Activated CD8-positive, alpha-beta memory T cell treated with anti-CD3 and anti-CD28 coated beads for 36 hours (primary cell): ENCODE measurements around the gene CXorf49B. TPM values are rescaled to one million over a fixed set of nuclear protein-coding genes. Genes with fewer than 3 reads are reported as not detected.
"Not testable (repeated sequence)": the region's sequence is repeated elsewhere in the genome, so short reads cannot be mapped to it uniquely, and the experiment has no call there.

Source experiments
- CTCF ChIA-PET: fragments of 350-600 bp; sonication (Branson Sonifier 250); formaldehyde crosslinking; loops from one replicate; lab custom pipeline; 2021; ENCODE audit warnings: antibody characterized with exemption; lab: Charles Lee
- POLR2A ChIA-PET: fragments of 350-600 bp; sonication (Branson Sonifier 250); formaldehyde crosslinking; loops from one replicate; lab custom pipeline; 2021; ENCODE audit warnings: antibody characterized with exemption; lab: Charles Lee
- total RNA-seq, 2 experiments: library from RNA; stranded (reverse); gene quantifications; one replicate each; pipeline ENCODE4 v1.2.3, GENCODE V29; 2021

The CXorf49B gene
- not detected for total RNA-seq

DNA sequence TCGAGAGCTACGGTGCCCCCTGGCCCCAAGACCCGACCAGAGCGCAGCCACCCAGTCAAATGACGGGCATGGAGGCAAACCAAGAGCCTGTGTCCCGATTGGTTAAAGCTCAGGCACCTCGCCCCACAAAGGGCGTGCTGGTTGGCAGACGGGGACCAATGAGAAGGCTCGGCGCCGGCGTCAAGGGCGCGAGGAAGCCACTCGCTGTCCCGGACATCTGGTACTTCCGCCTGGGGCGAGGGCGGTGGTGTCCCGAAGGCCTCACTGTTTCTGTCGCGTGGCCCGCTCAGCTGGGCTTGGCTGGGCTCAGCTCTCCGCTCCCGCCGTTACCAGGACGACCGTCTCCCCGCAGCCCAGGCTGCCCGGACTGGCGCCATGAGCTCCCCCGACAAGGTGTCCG is at the start of gene CXorf49B:
Gene CXorf49B (plus strand): TSS at position 301 of the 400 bp plus-strand sequence. CDS start 75 bp downstream, at position 376.
- CTCF ChIA-PET, POLR2A ChIA-PET: not testable (repeated sequence)

- CTCF ChIA-PET, POLR2A ChIA-PET: not testable (repeated sequence)
Observed at GRCh38 chrX:71714064-71714463, 49.1 kb upstream of the CXorf49B start.

- CTCF ChIA-PET, POLR2A ChIA-PET: not testable (repeated sequence)
Observed at GRCh38 chrX:71715551-71715950, 47.6 kb upstream of the CXorf49B start.

DNA sequence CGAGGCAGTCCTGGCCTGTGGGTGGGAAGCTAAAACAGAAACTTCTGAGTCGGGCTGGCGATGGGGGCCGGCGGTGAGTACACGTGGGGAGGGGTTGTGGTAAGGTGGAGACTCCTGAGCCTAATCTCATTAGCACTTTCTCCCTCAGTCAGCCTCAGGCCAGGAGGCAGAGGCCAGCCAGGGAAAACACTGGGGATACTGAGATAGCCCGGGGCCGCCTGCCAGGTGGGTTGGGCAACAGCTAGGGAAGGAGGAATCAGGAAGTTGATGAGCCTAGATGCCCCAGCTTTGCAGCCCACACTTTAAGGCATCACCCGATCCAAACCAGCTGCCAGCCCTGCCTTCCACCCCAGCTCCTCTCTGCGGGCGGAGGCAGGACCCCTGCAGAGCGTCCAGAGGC is 46.8 kb upstream of the CXorf49B start:
- POLR2A ChIA-PET, CTCF ChIA-PET: not testable (repeated sequence)

DNA sequence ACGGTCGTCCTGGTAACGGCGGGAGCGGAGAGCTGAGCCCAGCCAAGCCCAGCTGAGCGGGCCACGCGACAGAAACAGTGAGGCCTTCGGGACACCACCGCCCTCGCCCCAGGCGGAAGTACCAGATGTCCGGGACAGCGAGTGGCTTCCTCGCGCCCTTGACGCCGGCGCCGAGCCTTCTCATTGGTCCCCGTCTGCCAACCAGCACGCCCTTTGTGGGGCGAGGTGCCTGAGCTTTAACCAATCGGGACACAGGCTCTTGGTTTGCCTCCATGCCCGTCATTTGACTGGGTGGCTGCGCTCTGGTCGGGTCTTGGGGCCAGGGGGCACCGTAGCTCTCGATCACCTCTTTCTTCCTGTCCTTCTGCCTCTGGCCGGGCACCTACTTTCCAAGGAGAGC is 45.0 kb upstream of the CXorf49B start, which contains the start of gene CXorf49:
Gene CXorf49 (minus strand): TSS at position 101 of the 400 bp plus-strand sequence. CDS start 134 bp downstream, outside the sequence.
- CTCF ChIA-PET, POLR2A ChIA-PET: not testable (repeated sequence)

GRCh38 chrX:71719195-71719594 is 44.0 kb upstream of the CXorf49B start:
- POLR2A ChIA-PET, CTCF ChIA-PET: not testable (repeated sequence)

DNA sequence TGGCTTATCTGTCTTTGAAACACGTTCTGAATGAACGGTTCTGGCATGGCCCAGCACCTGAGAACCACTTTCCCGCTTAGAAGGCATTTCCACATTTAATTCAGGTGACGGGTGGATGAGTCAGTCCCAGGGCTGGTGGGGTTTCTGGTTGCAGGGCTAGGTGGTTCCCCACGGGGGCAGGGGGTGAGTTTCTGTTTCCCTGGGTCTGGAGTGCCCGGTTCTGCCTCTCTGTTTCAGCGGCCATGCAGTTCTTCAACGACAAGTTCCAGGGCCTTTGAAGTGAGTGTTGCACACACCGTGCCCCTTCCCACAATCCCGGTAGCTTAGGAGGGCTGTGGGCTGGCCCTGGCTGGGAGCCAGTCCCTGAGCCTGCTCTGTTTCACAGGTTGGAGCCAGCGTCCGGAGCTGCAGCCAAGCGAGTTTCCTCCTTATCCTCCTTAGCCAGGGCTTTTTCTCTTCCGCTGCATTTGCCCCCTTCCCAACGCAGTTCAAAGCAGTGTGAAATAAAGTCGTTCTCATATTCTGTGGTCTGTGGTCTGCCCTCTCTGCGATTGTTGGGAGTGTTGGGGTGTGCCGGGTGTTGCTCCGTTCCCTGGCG is 42.8 kb upstream of the CXorf49B start:
- CTCF ChIA-PET, POLR2A ChIA-PET: not testable (repeated sequence)

DNA sequence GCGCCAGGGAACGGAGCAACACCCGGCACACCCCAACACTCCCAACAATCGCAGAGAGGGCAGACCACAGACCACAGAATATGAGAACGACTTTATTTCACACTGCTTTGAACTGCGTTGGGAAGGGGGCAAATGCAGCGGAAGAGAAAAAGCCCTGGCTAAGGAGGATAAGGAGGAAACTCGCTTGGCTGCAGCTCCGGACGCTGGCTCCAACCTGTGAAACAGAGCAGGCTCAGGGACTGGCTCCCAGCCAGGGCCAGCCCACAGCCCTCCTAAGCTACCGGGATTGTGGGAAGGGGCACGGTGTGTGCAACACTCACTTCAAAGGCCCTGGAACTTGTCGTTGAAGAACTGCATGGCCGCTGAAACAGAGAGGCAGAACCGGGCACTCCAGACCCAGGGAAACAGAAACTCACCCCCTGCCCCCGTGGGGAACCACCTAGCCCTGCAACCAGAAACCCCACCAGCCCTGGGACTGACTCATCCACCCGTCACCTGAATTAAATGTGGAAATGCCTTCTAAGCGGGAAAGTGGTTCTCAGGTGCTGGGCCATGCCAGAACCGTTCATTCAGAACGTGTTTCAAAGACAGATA is 2.4 kb upstream of the CXorf49B start:
- CTCF ChIA-PET, POLR2A ChIA-PET: not testable (repeated sequence)

DNA sequence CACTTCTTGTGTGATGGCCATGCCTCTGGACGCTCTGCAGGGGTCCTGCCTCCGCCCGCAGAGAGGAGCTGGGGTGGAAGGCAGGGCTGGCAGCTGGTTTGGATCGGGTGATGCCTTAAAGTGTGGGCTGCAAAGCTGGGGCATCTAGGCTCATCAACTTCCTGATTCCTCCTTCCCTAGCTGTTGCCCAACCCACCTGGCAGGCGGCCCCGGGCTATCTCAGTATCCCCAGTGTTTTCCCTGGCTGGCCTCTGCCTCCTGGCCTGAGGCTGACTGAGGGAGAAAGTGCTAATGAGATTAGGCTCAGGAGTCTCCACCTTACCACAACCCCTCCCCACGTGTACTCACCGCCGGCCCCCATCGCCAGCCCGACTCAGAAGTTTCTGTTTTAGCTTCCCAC is 1.7 kb downstream of the CXorf49B start:
- CTCF ChIA-PET, POLR2A ChIA-PET: not testable (repeated sequence)

DNA sequence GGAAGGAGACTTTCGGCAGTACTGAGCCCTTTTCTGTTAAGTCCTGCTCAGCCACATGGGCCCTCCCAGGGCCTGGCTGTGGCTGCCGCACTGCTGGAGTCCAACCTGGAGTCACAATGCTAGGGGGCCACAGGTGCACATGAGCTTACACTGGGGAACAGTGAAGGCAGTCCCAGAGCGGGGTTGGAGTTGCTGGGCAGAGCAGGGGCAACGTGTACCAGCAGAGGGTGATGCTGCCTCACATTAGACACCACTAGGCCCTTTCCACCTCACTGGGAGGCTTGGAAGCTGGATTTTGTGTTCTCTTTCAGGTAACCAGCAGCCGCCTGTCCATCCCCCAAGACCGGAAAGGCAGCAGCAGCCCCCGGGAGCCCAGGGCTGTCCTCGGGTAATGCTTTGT is 2.5 kb downstream of the CXorf49B start:
- POLR2A ChIA-PET, CTCF ChIA-PET: not testable (repeated sequence)

DNA sequence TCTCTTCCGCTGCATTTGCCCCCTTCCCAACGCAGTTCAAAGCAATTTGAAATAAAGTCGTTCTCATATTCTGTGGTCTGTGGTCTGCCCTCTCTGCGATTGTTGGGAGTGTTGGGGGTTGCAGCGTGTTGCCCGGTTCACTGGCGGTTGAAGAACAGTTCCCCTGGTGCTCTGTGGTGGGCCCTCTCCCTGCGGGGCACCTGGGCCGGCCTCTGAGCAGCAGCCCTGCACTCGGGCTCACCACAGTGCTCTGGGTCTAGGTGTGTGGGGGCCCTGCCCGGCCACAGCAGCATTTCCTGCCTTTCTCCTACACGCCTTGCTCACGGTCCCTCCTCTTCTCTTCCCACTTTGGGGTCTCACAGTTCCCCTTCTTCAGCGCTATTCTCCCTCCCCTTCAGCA is 4.0 kb downstream of the CXorf49B start:
- POLR2A ChIA-PET, CTCF ChIA-PET: not testable (repeated sequence)

DNA sequence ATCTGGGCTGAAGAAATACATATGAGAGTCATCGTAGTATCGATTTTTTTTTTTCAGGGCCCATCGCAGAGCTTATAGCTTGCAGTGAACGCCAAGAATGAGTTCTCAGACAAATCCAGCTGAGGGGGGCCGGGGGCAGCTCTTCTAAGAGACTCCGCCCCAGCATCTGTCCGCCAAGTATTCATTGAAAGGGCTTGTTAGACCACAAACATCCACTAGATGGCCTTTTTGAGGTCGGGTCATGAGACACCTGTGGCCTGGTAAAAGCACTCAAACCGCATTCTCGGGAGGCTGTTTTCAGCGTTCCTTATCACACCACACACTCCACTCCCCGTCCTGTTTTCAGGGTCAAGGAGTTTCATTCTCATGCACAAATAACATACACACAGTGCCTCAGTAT is 15.2 kb downstream of the CXorf49B start:
- POLR2A ChIA-PET: not testable (repeated sequence)

DNA sequence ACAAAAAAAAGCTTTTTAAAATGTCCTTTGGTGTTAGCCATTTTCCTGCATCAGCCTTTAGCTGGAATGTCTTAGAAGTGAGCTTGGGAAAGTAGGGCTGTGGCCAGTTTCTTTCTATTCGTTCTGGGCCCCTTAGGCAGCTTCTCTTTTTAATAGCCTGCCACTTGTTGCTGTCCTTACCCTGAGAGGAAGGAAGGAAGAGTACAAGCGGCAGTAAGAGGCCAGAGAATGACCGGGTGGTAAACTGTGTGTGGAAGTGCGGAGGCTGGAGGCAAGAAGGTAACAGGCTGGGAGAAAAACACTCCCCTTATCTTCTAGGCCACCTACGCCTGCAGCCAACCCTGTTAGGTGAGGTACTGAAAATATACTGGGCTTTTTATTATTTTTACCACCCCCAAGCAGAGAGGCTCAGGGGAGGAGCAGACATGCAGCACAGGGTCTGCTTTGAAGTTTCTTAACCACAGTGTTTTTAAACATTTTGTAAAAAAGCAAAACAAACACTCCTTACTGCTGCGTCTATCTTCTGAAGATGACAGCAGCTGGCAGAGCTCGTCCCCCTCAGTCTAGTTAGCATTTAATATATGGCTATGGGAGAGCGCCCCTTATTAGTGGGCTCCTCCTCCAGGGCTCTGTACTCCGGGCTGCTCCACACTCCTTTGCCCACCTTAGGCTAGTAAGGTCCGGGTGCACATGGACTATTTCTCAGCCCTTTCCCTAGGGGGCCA is 19.2 kb downstream of the CXorf49B start:
- POLR2A ChIA-PET, CTCF ChIA-PET: not testable (repeated sequence)

More for the DNA sequence above, 15.2 kb downstream of the CXorf49B start:
- CTCF ChIA-PET: not testable (repeated sequence)

DNA sequence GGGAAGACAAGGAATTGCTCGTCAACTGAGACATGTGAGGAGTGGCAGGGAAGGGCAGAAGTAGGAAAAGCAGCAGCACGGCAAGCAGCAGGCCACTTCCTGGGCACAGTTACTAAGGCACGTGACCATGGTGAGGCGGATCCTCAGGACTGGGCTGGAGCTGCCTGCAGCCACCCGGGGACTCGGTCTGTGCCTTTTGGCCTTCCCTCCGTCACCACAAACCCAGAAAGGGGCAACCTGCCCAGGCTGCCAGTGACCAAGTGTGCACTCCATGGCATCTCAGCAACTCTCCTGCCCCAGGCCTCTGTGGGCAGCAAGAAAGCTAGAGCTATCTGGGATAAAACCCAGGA is 19.8 kb downstream of the CXorf49B start:
- POLR2A ChIA-PET, CTCF ChIA-PET: not testable (repeated sequence)

- POLR2A ChIA-PET: not testable (repeated sequence)
Observed at GRCh38 chrX:71783569-71784347, 20.6 kb downstream of the CXorf49B start.

DNA sequence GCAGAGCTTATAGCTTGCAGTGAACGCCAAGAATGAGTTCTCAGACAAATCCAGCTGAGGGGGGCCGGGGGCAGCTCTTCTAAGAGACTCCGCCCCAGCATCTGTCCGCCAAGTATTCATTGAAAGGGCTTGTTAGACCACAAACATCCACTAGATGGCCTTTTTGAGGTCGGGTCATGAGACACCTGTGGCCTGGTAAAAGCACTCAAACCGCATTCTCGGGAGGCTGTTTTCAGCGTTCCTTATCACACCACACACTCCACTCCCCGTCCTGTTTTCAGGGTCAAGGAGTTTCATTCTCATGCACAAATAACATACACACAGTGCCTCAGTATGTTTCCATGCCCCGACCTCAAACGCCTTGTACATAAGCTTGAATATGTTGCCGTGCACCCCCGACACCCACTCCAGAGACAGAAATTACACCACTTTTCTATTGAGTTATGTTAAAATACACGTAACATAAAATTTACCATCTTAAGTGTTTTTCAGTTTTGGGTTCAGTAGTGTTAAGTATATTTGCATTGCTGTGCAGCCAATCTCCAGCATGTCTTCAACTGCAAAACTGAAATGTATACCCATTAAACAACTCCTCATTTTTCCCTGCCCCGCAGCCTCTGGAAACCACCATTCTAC is 21.3 kb downstream of the CXorf49B start:
- POLR2A ChIA-PET, CTCF ChIA-PET: not testable (repeated sequence)

More at GRCh38 chrX:71783569-71784347, 20.6 kb downstream of the CXorf49B start:
- CTCF ChIA-PET: not testable (repeated sequence)

GRCh38 chrX:71806450-71806849 is 43.3 kb downstream of the CXorf49B start:
- POLR2A ChIA-PET, CTCF ChIA-PET: not testable (repeated sequence)

DNA sequence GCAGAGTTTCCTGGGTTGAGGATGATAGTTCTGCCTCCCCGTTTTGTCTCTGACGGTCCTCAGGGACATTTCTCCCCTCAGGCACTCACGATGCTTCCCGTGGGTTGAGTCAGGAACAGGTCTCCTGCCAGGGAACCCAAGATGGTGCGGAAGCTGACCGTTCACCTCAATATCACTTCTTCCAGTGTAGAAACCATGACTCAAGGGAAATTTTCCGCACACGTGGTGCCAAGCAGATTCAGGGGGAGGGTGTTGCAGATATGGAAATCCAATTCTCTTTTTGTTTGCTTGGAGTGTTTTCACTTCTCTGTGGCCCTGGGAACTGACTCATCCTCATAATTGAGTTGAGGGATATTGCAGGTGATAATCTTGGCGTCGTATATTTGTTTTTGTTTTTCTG is 46.7 kb downstream of the CXorf49B start:
- ChIA-PET CTCF (no interaction called here), POLR2A (no interaction called here)

DNA sequence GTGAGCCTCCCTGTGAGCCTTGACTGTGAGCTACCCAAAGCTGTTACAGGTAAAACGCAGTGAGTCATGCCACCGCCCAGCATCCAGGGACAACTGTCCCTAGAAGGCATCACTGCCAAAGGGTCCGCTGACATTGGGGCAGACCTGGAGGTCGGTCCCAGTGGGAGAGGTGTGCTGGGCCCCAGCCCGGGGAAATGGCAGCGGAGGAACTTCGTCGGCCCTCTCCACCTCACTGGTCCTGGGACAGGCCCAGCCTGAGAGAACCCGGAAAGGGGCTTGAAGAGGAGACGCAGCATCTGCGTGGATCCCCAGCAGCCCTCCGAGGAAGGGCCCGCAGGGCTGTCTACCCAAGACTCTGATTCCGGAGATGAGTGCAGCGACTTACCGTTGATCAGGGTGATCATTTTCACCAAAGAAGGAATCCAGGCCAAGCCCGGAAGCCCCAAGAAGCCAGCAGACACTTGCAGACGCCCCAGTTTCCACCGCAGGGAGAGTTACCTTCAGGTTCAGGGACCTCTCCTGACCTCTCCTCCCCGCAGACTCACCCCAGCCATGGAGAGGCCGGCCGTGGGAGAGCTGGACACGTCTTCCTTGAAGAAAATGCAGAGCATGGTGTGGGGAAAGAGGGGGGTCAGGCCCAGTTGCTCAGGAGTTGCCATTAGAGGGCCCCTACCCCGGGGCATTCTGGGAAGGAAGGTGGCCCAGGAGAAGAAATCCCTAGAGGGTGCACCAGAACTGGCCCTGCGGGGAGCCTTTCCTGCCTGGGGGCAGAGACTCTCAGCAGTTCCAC is 51.2 kb downstream of the CXorf49B start:
- POLR2A ChIA-PET: no interaction called here
- CTCF ChIA-PET: no interaction called here
